ENCODE data around the gene FCN2.

Gene FCN2

DNA sequence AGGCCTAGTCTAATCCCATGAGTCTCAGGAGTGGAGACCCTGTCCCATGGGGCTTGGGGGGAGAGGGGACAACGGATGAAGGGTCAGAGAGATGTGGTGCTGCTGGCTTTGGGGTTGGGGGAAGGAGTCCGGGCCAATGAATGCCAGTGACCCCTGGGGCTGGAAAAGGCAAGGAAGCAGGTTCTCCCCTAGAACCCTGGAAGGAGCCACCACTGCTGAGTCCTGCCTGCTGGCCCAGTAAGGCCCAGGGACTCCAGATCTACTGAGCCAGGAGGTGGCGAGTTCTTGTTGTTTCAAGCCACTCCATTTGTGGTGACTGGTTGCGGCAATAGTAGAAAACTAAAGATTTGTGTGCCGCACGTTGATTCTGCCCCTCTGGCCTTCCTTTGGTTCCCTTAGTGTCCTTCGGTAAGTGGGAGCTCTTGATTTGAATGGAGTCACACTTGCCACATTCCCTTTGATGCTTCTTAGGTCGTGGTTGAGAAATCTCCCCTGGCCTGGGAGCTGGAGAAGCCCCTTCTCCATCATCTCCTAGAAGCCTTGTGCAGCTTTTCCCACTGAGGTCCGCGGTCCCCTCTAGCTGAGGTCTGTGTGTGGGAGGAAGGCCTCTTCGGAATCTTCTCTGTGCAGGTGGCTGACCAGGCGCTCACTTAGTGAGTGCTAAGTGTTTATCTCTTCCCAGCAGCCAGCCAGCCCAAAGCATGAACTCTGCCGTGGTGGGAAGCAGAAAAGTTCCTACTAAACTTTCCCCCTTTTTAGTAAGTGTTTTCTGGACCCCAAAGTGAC lies 28.1 kb downstream of the FCN2 start:
- DNase-seq = no peak
- Histone ChIP-seq H3K27me3 (no peaks in the 10 kb centered on the region), H3K4me1 (no peaks in the 10 kb centered on the region), H3K4me3 (ENCODE audit: low read depth, low read length) (no peak overlapping the region), H3K36me3 (no peaks in the 10 kb centered on the region), H3K9me3 (no peaks in the 10 kb centered on the region)
- TF ChIP-seq, protein P1, sequence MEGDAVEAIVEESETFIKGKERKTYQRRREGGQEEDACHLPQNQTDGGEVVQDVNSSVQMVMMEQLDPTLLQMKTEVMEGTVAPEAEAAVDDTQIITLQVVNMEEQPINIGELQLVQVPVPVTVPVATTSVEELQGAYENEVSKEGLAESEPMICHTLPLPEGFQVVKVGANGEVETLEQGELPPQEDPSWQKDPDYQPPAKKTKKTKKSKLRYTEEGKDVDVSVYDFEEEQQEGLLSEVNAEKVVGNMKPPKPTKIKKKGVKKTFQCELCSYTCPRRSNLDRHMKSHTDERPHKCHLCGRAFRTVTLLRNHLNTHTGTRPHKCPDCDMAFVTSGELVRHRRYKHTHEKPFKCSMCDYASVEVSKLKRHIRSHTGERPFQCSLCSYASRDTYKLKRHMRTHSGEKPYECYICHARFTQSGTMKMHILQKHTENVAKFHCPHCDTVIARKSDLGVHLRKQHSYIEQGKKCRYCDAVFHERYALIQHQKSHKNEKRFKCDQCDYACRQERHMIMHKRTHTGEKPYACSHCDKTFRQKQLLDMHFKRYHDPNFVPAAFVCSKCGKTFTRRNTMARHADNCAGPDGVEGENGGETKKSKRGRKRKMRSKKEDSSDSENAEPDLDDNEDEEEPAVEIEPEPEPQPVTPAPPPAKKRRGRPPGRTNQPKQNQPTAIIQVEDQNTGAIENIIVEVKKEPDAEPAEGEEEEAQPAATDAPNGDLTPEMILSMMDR (IDR thresholded peaks at IDR 0.05; ENCODE audit: low read depth, low read length) = no peak

DNA sequence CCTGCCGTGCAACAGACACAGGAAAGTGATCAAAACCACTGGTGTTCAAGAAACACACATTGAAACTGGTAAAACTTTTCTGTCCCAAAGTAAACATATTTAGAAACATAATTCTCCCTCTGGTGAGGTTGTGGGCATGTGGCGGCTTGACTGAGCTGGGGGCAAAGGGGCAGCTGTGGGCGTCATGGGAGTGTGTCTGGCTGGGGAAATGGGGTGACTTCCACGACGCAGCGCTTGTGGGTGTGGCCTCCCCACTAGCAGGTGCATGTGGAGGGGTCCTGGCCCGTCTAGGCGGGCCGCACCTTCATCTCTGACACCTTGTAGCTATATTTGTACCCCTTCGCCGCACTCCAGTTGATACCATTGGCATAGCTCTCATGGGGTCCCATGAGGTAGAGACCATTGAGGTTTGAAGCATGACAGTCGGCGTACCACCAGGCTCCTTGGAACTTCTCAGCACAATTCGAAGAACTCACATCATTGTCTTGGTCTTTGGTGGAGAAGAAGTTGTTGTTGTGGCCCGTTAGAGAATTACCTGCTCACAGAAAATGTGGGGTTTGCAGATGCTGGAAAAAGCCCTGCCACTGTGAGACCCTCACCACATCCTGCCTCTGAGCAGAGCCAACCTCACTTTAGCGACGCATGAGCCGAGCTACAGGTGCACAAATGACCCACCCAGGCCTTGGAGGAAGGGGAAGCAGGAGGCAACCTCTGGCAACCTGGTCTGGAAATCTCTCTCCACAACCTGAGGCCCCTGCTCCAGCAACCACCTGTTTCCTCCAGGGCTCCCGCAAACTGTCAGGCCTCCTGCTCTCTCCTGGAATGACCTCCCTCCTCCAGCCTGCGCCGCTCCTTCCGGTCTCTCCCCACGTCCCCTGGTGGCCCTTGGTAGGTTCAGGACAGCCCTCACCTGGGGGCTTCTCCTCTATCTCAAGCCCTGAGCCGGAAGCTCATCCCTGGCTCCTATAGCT lies 29.2 kb downstream of the FCN2 start:
- Histone ChIP-seq H3K4me3 (ENCODE audit: low read depth, low read length) (no peak overlapping the region), H3K27me3 (no peaks in the 10 kb centered on the region), H3K36me3 (no peaks in the 10 kb centered on the region), H3K4me1 (no peaks in the 10 kb centered on the region), H3K9me3 (no peaks in the 10 kb centered on the region)
- no peak for DNase-seq
- TF ChIP-seq, protein P1 (IDR thresholded peaks at IDR 0.05; ENCODE audit: low read depth, low read length) = no peak

DNA sequence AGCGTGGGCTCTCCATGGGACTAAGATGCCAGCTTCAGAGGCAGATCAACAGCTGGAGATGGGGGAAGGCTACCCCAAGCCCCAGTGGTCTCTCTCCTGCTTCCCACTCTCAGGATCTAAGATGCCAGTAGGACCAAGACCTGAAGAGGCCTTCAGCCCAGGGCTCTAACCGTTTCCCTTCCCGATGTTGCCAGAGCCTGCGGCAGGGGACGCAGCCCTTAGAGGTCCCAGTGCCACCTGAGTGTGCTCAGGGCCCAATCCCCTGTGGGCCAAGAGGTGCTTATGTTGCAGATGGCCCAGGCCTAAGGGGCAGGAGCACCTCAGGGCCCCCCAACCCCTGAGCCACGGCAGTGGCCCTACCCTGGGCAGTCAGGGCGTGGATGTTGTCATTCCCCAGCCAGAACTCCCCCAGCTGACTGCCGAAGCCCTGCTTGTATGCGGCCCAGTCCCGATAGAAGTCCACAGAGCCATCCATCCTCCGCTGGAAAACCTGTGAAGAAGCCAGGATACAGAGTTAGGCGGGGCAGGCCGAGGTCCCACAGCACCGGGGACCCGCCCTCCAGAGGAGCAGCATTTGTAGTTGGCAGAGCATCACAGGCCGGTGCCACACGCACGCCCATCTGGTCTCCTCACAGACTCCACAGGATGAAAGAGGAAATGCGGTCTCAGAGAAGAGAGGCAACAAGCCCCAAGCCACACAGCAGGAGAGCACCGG lies 31.7 kb downstream of the FCN2 start:
- TF ChIP-seq, protein P1 (IDR thresholded peaks at IDR 0.05; ENCODE audit: low read depth, low read length) = no peak
- Histone ChIP-seq H3K27me3 (no peaks in the 10 kb centered on the region), H3K9me3 (no peaks in the 10 kb centered on the region), H3K4me3 (ENCODE audit: low read depth, low read length) (no peak overlapping the region), H3K4me1 (no peaks in the 10 kb centered on the region; the same call in 1 of the 2 replicates), H3K36me3 (no peaks in the 10 kb centered on the region)
- DNase-seq = no peak

DNA sequence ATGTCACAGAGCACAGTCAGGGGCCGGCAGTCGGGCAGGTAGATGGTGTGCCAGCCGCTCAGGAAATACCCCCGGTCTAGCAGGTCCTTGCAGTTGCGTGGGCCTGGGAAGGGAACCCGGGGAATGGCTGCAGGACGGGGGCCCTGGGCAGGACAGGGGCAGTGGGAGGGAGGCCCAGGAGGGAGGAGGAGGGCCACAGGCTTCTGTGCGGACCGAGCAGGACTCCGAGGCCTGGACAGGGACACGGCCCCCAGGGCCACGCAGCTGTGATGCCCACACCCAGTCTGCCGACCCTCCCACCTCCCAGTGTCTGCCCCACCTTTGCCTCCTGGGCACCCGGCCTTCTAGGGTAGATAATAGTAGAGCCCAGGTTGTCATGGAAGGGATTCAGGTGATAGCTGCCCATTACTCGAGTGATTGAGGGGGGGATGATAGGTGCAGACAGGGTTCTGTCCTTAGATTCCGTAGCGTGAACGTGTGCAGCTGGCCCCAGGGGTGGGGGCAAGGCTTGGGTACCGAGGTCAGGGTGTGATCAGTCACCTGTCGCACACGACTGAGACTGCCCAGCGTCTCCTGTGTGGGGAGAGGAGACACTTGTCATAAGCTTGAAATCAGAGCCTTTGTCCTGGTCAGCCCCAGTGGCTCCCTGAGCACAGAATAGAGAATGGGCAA lies 32.6 kb downstream of the FCN2 start:
- Histone ChIP-seq H3K9me3 (no peaks in the 10 kb centered on the region), H3K36me3 (no peaks in the 10 kb centered on the region), H3K4me3 (ENCODE audit: low read depth, low read length) (no peak overlapping the region), H3K27me3 (no peaks in the 10 kb centered on the region), H3K4me1 (peaks cover 5% of the 10 kb centered on the region)
- TF ChIP-seq, protein P1 (IDR thresholded peaks at IDR 0.05; ENCODE audit: low read depth, low read length) = no peak
- no peak for DNase-seq

DNA sequence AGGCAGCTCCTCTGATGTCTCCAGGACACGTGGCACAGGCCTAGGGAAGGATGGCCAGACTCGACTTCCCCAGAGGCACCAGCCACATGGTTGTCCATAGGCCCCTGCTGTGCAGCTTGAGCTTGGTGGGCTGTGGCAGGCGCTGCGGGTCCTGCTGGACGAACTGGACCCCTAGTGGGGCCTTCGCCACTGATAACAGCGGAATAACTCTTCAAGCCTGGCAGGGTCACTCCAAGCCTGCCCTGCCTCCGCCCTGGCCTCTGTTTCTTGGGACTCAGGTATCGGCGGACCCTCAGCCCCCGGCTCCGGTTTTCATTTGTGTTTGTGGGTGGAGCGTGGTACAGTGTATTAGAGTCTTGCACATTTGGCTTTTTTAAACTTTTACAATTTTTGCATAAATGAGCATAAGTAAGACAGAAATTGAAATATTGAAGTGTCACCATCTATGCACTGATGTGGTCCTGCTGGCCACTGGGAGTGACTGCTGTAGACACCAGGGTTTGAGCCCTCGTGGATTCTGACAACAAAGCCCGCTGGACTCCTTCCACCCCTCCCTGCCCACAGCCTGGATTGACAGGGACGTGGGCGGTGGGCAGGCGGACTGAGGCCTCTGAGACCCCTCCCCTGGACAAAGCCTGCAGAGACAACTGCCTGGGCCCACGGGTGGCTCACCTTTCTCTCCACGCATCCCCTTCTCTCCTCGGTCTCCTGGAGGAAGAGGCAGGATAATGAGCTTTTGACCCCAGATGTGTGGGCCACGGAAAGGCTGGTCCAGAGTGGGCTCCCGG lies 33.3 kb downstream of the FCN2 start:
- Histone ChIP-seq H3K4me3 (ENCODE audit: low read depth, low read length) (no peak overlapping the region), H3K27me3 (no peaks in the 10 kb centered on the region), H3K9me3 (no peaks in the 10 kb centered on the region), H3K4me1 (peaks cover 5% of the 10 kb centered on the region), H3K36me3 (no peaks in the 10 kb centered on the region)
- DNase-seq = no peak
- TF ChIP-seq, protein P1 (IDR thresholded peaks at IDR 0.05; ENCODE audit: low read depth, low read length) = no peak
